ENCODE measurements around the gene MYRFL.
A peak's percentile ranks its signal among the peaks of the same experiment; 100 is the strongest.
"Not testable (repeated sequence)": the region's sequence is repeated elsewhere in the genome, so short reads cannot be mapped to it uniquely, and the experiment has no call there.

The MYRFL gene

DNA sequence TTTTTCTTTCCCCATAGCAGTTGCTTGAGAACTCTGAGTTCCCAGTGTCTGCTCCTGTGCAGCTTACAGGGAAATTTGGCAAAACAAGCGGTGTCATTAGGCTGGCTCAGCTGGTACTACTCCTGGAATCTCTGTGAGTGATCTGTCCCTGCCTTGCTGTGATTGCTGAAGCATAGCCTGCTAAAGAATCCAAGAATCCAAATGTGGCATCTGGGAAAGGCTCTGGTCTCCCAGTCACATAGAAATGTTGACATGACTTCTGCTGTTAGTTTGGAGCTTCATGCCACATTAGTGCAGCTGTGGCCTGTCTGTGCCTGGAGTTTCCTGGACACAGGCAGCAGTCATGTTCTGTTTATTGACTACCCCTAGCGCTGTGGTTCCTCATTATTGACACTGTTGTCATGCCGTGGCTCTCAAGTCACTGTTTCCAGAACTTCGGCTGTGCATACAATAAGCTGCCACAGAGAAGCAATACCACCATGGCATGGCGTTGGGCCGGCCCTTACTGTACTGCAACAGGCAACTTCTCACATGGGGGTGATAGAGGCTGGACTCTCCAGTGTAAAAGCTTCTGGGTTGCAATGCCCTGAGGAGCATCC lies 166.8 kb downstream of the MYRFL start:
- peaks cover 11 to 20% of the 10 kb centered on the region in 2 donors for H3K4me1 ChIP-seq (ENCODE audit: control insufficient read depth in 1 of 2, insufficient read depth in 2 of 2, low read length in 2 of 2)
- no peak overlapping the region for H3K4me3 ChIP-seq (ENCODE audit: low read depth in 1 of 2, low read length in 2 of 2)
- no peak overlapping the region for H3K9ac ChIP-seq (ENCODE audit: low read depth in 1 of 2, low read length in 2 of 2)
- H3K9me3 ChIP-seq (ENCODE audit: control insufficient read depth in 1 of 2, low read length in 2 of 2) = no peaks in the 10 kb centered on the region
- no peak overlapping the region for H3K27ac ChIP-seq (ENCODE audit: low read depth, low read length)
- no peaks in the 10 kb centered on the region for H3K36me3 ChIP-seq (ENCODE audit: control insufficient read depth in 1 of 2, insufficient read depth in 2 of 2, low read length in 2 of 2)
- H3K27me3 ChIP-seq (ENCODE audit: control insufficient read depth in 1 of 2, insufficient read depth in 2 of 2, low read length in 2 of 2) = no peaks in the 10 kb centered on the region

DNA sequence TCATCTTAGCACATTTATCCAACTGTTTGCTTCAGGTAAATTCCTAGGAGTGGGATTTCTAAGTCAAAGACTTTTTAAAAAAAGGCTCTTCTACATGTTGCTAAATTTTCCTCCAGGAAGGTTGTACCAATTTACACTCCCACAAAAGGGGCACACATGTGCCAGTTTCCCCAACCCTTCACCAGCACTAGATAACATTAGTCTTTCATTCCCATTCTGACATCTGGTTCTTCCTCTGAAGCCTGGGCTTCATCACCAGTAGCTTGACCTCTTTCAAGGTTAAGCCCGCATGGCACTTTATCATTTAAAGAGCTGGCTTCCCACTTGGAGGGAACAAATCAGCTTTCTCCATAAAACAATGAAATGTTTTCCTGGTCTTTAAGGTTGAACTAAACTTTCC lies 168.4 kb downstream of the MYRFL start:
- Histone ChIP-seq H3K4me1 (ENCODE audit: control insufficient read depth in 1 of 2, insufficient read depth in 2 of 2, low read length in 2 of 2) (peaks cover 2 to 17% of the 10 kb centered on the region in 2 donors), H3K4me3 (ENCODE audit: low read depth in 1 of 2, low read length in 2 of 2) (no peak overlapping the region), H3K9ac (ENCODE audit: low read depth in 1 of 2, low read length in 2 of 2) (no peak overlapping the region), H3K9me3 (ENCODE audit: control insufficient read depth in 1 of 2, low read length in 2 of 2) (no peaks in the 10 kb centered on the region), H3K27ac (ENCODE audit: low read depth, low read length) (no peak overlapping the region), H3K36me3 (ENCODE audit: control insufficient read depth in 1 of 2, insufficient read depth in 2 of 2, low read length in 2 of 2) (no peaks in the 10 kb centered on the region), H3K27me3 (ENCODE audit: control insufficient read depth in 1 of 2, insufficient read depth in 2 of 2, low read length in 2 of 2) (no peaks in the 10 kb centered on the region)

DNA sequence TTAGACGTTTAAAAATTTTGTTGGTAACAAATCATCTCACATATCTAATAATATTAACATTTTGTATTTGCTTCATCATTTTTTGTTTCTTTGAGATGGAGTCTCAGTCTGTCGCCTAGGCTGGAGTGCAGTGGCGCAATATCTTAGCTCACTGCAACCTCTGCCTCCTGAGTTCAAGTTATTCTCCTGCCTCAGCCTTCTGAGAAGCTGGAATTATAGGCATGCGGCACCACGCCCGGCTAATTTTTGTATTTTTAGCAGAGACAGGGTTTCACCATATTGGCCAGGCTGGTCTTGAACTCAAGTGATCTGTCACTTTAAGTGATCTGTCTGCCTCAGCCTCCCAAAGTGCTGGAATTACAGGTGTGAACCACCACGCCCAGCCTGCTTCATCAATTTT lies 169.1 kb downstream of the MYRFL start:
- not testable (repeated sequence) for H3K9ac ChIP-seq (ENCODE audit: low read depth in 1 of 2, low read length in 2 of 2); H3K27ac ChIP-seq (ENCODE audit: low read depth, low read length); H3K27me3 ChIP-seq (ENCODE audit: control insufficient read depth in 1 of 2, insufficient read depth in 2 of 2, low read length in 2 of 2); H3K36me3 ChIP-seq (ENCODE audit: control insufficient read depth in 1 of 2, insufficient read depth in 2 of 2, low read length in 2 of 2); H3K4me3 ChIP-seq (ENCODE audit: low read depth in 1 of 2, low read length in 2 of 2); H3K9me3 ChIP-seq (ENCODE audit: control insufficient read depth in 1 of 2, low read length in 2 of 2)
- peaks cover under 1 to 10% of the 10 kb centered on the region in 2 donors for H3K4me1 ChIP-seq (ENCODE audit: control insufficient read depth in 1 of 2, insufficient read depth in 2 of 2, low read length in 2 of 2)

DNA sequence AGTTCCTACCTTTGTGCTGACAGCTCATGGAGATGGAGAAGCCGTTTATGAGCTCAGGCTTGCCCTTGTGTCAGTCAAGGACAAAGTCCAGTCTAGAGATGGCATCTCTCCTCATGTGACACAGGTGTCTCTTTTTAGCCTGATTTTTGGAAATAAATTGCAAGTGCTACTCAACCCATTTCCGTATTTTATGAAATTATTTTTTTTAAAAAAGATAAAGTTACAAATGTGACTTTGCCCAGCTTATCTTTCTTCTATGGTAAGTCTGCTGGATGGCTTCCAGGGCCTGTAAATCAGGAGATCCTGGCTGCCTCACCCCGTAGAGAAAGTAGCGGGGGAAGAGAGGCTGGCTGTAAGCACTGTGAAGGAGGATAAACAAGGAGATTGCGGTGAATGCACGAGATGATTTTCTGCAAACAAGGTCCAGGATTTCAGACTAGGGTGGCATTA lies 169.7 kb downstream of the MYRFL start:
- Histone ChIP-seq H3K9ac (ENCODE audit: low read depth in 1 of 2, low read length in 2 of 2) (no peak overlapping the region), H3K36me3 (ENCODE audit: control insufficient read depth in 1 of 2, insufficient read depth in 2 of 2, low read length in 2 of 2) (no peaks in the 10 kb centered on the region), H3K27ac (ENCODE audit: low read depth, low read length) (peak overlapping the region; percentile 46), H3K4me3 (ENCODE audit: low read depth in 1 of 2, low read length in 2 of 2) (peak overlapping the region in 1 of 2 donors; percentile 31), H3K27me3 (ENCODE audit: control insufficient read depth in 1 of 2, insufficient read depth in 2 of 2, low read length in 2 of 2) (no peaks in the 10 kb centered on the region), H3K4me1 (ENCODE audit: control insufficient read depth in 1 of 2, insufficient read depth in 2 of 2, low read length in 2 of 2) (peaks cover 6 to 7% of the 10 kb centered on the region in 2 donors), H3K9me3 (ENCODE audit: control insufficient read depth in 1 of 2, low read length in 2 of 2) (no peaks in the 10 kb centered on the region)

DNA sequence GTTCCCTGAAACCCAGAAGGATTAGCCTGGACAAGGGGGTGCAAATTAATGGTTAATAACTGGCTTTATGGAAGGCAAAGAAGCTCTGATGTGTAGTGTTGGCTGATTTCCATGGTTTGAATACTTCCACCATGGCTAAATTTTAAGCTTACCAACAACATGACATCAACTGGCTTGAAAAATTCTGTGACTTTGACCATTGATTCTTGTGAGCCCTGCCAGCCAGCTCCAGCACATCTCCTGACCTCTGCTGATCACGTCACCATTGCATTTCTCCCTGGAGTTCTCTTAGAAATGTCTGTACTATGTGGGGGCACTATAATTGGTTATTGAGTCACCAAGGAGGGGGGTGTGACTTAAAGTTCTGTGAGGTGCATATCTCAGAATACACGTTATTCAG lies 171.2 kb downstream of the MYRFL start:
- Histone ChIP-seq H3K9ac (ENCODE audit: low read depth in 1 of 2, low read length in 2 of 2) (no peak overlapping the region), H3K4me3 (ENCODE audit: low read depth in 1 of 2, low read length in 2 of 2) (no peak overlapping the region), H3K4me1 (ENCODE audit: control insufficient read depth in 1 of 2, insufficient read depth in 2 of 2, low read length in 2 of 2) (peaks cover 6 to 7% of the 10 kb centered on the region in 2 donors), H3K27ac (ENCODE audit: low read depth, low read length) (no peak overlapping the region), H3K36me3 (ENCODE audit: control insufficient read depth in 1 of 2, insufficient read depth in 2 of 2, low read length in 2 of 2) (no peaks in the 10 kb centered on the region), H3K27me3 (ENCODE audit: control insufficient read depth in 1 of 2, insufficient read depth in 2 of 2, low read length in 2 of 2) (no peaks in the 10 kb centered on the region), H3K9me3 (ENCODE audit: control insufficient read depth in 1 of 2, low read length in 2 of 2) (no peaks in the 10 kb centered on the region)

DNA sequence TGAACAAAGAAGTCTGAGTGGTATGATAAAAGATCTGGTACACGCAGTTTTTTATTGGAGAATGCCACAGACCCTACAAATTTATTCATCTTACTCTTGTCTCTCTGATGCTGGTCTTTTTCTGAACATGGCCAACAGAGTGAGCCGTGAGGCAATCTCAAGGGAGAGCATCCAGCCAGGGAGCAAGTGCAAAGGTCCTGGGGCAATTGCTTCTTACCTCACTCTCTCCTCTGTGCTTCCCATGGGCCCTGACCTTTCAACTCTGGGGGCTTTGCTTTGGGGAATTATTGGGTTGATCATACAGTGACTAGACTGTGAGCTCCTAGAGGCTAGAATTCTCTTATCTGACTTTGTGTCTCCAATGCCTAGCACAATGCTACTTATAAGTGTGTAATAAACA lies 171.7 kb downstream of the MYRFL start:
- Histone ChIP-seq H3K27me3 (ENCODE audit: control insufficient read depth in 1 of 2, insufficient read depth in 2 of 2, low read length in 2 of 2) (no peaks in the 10 kb centered on the region), H3K9me3 (ENCODE audit: control insufficient read depth in 1 of 2, low read length in 2 of 2) (no peaks in the 10 kb centered on the region), H3K27ac (ENCODE audit: low read depth, low read length) (no peak overlapping the region), H3K4me1 (ENCODE audit: control insufficient read depth in 1 of 2, insufficient read depth in 2 of 2, low read length in 2 of 2) (peaks cover 6 to 7% of the 10 kb centered on the region in 2 donors), H3K9ac (ENCODE audit: low read depth in 1 of 2, low read length in 2 of 2) (no peak overlapping the region), H3K36me3 (ENCODE audit: control insufficient read depth in 1 of 2, insufficient read depth in 2 of 2, low read length in 2 of 2) (no peaks in the 10 kb centered on the region), H3K4me3 (ENCODE audit: low read depth in 1 of 2, low read length in 2 of 2) (no peak overlapping the region)

DNA sequence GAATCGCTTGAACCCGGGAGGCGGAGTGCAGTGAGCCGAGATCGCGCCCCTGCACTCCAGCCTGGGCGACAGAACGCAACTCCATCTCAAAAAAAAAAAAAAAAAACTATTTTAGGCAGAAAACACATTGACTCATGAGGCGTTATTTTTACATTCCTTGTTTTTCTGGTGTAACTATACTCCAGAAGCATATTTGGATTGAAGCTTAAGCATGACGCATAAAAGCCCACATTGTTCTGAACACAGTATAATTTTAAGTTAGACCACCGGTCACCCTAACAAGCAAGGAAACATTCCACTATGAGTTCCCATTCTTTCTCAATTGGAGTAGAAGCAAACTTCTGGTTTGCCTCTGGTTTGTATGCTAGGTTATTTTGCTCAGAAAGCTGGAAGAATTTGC lies 173.0 kb downstream of the MYRFL start:
- no peak overlapping the region for H3K9ac ChIP-seq (ENCODE audit: low read depth in 1 of 2, low read length in 2 of 2)
- no peaks in the 10 kb centered on the region for H3K9me3 ChIP-seq (ENCODE audit: control insufficient read depth in 1 of 2, low read length in 2 of 2)
- no peaks in the 10 kb centered on the region for H3K27me3 ChIP-seq (ENCODE audit: control insufficient read depth in 1 of 2, insufficient read depth in 2 of 2, low read length in 2 of 2)
- H3K4me1 ChIP-seq (ENCODE audit: control insufficient read depth in 1 of 2, insufficient read depth in 2 of 2, low read length in 2 of 2) = peaks cover 13 to 14% of the 10 kb centered on the region in 2 donors
- H3K27ac ChIP-seq (ENCODE audit: low read depth, low read length) = no peak overlapping the region
- H3K36me3 ChIP-seq (ENCODE audit: control insufficient read depth in 1 of 2, insufficient read depth in 2 of 2, low read length in 2 of 2) = no peaks in the 10 kb centered on the region
- no peak overlapping the region for H3K4me3 ChIP-seq (ENCODE audit: low read depth in 1 of 2, low read length in 2 of 2)

DNA sequence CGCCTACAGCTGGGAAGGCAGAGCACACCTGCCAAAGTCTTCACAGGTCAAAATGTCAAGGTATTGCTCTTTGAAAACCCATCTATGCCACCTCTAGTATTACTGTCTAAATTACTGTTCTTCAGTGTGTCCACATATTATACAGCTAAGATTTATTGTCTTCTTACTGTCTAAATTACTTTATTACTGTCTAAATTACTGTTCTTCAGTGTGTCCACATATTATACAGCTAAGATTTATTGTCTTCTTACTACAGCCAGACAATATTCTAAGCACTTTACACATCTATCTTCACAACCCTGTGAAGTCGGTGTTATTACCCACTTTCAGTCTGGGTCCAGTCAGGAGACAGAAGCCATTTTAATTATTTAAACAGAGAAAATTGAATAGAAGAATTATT lies 173.9 kb downstream of the MYRFL start:
- H3K4me1 ChIP-seq (ENCODE audit: control insufficient read depth in 1 of 2, insufficient read depth in 2 of 2, low read length in 2 of 2) = peaks cover 13 to 14% of the 10 kb centered on the region in 2 donors

DNA sequence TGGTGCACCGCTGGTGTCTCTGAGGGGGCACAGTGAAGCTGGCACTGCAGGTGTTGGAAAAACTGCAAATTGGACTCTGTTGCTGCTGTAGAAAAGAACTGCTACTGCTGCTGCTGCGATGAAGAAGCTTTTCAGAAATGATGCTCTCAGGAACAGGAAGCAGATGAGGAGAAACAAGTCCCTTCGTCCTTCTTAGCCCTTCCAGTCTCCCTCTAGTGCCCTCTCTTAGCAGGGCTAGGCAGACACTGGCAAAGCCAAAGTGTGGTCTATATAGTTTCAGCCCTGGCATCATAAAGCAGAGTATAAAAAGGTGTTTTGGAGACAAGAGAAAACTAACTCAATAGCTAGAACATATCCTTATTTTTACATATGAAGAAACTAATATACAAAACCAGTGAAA lies 174.5 kb downstream of the MYRFL start:
- Histone ChIP-seq H3K9me3 (ENCODE audit: control insufficient read depth in 1 of 2, low read length in 2 of 2) (no peaks in the 10 kb centered on the region), H3K36me3 (ENCODE audit: control insufficient read depth in 1 of 2, insufficient read depth in 2 of 2, low read length in 2 of 2) (no peaks in the 10 kb centered on the region), H3K27me3 (ENCODE audit: control insufficient read depth in 1 of 2, insufficient read depth in 2 of 2, low read length in 2 of 2) (no peaks in the 10 kb centered on the region), H3K27ac (ENCODE audit: low read depth, low read length) (no peak overlapping the region), H3K4me1 (ENCODE audit: control insufficient read depth in 1 of 2, insufficient read depth in 2 of 2, low read length in 2 of 2) (peaks cover 10 to 13% of the 10 kb centered on the region in 2 donors), H3K4me3 (ENCODE audit: low read depth in 1 of 2, low read length in 2 of 2) (no peak overlapping the region), H3K9ac (ENCODE audit: low read depth in 1 of 2, low read length in 2 of 2) (no peak overlapping the region)

More for the DNA sequence above, 173.9 kb downstream of the MYRFL start:
- Histone ChIP-seq H3K4me3 (ENCODE audit: low read depth in 1 of 2, low read length in 2 of 2) (no peak overlapping the region), H3K9me3 (ENCODE audit: control insufficient read depth in 1 of 2, low read length in 2 of 2) (no peaks in the 10 kb centered on the region), H3K9ac (ENCODE audit: low read depth in 1 of 2, low read length in 2 of 2) (no peak overlapping the region), H3K36me3 (ENCODE audit: control insufficient read depth in 1 of 2, insufficient read depth in 2 of 2, low read length in 2 of 2) (no peaks in the 10 kb centered on the region), H3K27ac (ENCODE audit: low read depth, low read length) (no peak overlapping the region), H3K27me3 (ENCODE audit: control insufficient read depth in 1 of 2, insufficient read depth in 2 of 2, low read length in 2 of 2) (no peaks in the 10 kb centered on the region)

DNA sequence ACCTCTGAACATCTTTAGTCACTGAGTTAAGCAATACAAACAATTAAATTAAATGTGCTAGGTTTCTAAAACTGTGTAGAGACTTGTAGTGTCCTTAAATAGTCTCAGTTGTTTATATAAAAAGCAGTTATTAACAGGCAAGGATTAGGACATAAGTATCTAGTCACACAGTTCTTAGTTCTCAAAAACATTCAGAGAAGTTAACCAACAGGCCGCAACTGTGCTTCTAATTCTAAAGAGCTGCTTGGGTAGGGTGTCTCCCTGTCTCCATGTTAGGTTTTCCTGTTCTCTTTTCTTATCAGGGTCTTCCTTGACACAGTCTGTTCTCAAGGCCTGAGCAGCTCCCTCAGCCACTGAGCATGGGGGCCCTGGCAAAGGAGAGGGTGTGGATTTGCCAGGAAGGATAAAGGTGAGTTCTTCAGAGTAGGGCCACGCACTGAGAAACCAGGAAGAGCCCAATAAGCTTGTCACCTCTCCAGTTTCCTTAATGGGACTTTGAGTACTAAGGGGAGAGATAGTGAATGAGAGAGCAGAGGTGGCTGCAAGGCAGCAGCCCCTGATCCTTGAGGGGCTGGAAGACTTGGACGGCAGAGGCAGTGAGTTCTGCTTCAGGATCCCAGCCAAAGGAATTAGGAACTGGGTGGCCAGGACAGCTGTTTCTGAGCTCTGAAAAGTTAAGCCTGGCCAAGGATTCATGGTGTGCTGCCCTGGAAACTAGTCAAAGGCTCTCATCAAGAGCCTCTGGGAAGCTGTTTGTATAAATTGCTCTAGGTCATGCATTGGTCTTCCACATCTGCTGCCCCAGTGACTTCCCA lies 177.3 kb downstream of the MYRFL start:
- no peaks in the 10 kb centered on the region for H3K27me3 ChIP-seq (ENCODE audit: control insufficient read depth in 1 of 2, insufficient read depth in 2 of 2, low read length in 2 of 2)
- H3K27ac ChIP-seq (ENCODE audit: low read depth, low read length) = no peak overlapping the region
- H3K9me3 ChIP-seq (ENCODE audit: control insufficient read depth in 1 of 2, low read length in 2 of 2) = no peaks in the 10 kb centered on the region
- H3K9ac ChIP-seq (ENCODE audit: low read depth in 1 of 2, low read length in 2 of 2) = no peak overlapping the region
- H3K4me1 ChIP-seq (ENCODE audit: control insufficient read depth in 1 of 2, insufficient read depth in 2 of 2, low read length in 2 of 2) = peaks cover 8 to 13% of the 10 kb centered on the region in 2 donors
- no peaks in the 10 kb centered on the region for H3K36me3 ChIP-seq (ENCODE audit: control insufficient read depth in 1 of 2, insufficient read depth in 2 of 2, low read length in 2 of 2)
- H3K4me3 ChIP-seq (ENCODE audit: low read depth in 1 of 2, low read length in 2 of 2) = peak overlapping the region in 1 of 2 donors; percentile 18

Data from duodenal mucosa (tissue), 2 donors.